ENCODE data around the gene MBTD1. TPM values are rescaled to one million over a fixed set of nuclear protein-coding genes. Genes with fewer than 3 reads are reported as not detected.

Gene MBTD1
- total and polyA plus RNA-seq, 9 of the 15 experiments (the other 6 are each of a cell fraction or from before 2014, with no cell fraction given), result 2.1 to 26.3 (median 13.3) TPM

- Histone ChIP-seq H2AFZ (ENCODE audit: low read depth, low read length) (no peak overlapping the region), H3K4me2 (ENCODE audit: insufficient read depth, low read length) (no peak overlapping the region), H3K9ac (ENCODE audit: insufficient read depth in 1 of 2, low read depth in 2 of 2, low read length in 2 of 2) (no peak overlapping the region), H3K36me3 (ENCODE audit: control insufficient read depth, insufficient read depth, low read length) (peaks cover 67% of the 10 kb centered on the region), H3K9me1 (ENCODE audit: control insufficient read depth, insufficient read depth, low read length) (no peaks in the 10 kb centered on the region), H3K27me3 (ENCODE audit: control insufficient read depth in 2 of 2, insufficient read depth in 2 of 2, low read length in 2 of 2) (no peaks in the 10 kb centered on the region), H3K4me1 (replicated peaks in 1 of 2; ENCODE audit: control insufficient read depth in 2 of 2, insufficient read depth in 2 of 2, low read length in 2 of 2) (peaks cover 6 to 33% of the 10 kb centered on the region in 2 experiments; a peak in 4 of 5 replicates), H3K79me2 (ENCODE audit: control insufficient read depth, insufficient read depth, low read length) (peaks cover 39% of the 10 kb centered on the region), H3K27ac (ENCODE audit: extremely low read depth, low read depth, low read length) (no peak overlapping the region), H4K20me1 (replicated peaks; ENCODE audit: control insufficient read depth, insufficient read depth, low read length) (no peaks in the 10 kb centered on the region), H3K4me3 (no peak overlapping the region), H3K9me3 (replicated peaks; ENCODE audit: control insufficient read depth, insufficient read depth, low read depth, low read length) (no peaks in the 10 kb centered on the region)
- no peak for DNase-seq (ENCODE audit: extremely low read depth in 1 of 4, low spot score in 3 of 4)
- in situ Hi-C loops (cut with MboI) (no loop called here), intact Hi-C loops (cut with micrococcal nuclease) (loop anchor here (5.0 kb wide), 2 partner anchors 93 to 302 kb away; partner anchors contain the start of genes MBTD1, TOB1 and UTP18)
- POLR2A ChIA-PET, result no interaction called here
- no CpG with 5 or more reads among the region's 1 CpG for WGBS (ENCODE audit: insufficient coverage, low coverage, missing lambda C conversion rate)
- BruUV-seq (replicated peaks), result no TSS peak
- no peak for FAIRE-seq
- CTCF ChIA-PET (ENCODE audit: low intra/inter-chr PET ratio), result interaction anchor here (0.7 kb wide), 1 partner anchor 969 kb away, joined by 3 read pairs; no protein-coding TSS in a partner anchor
- TF ChIP-seq MEF2A (IDR thresholded peaks at IDR 0.05; ENCODE audit: control insufficient read depth, low read depth, low read length) (no peak), ZFP1 (CRISPR knock-in tag; IDR thresholded peaks at IDR 0.05) (no peak), ZNF354B (CRISPR knock-in tag; IDR thresholded peaks at IDR 0.05) (no peak), POU5F1 (IDR thresholded peaks at IDR 0.05; ENCODE audit: borderline replicate concordance, low read depth, low read length, partially characterized antibody) (no peak), ETS2 (tag; IDR thresholded peaks at IDR 0.05; ENCODE audit: borderline replicate concordance, poor library complexity, severe bottlenecking) (no peak), RNF219 (CRISPR knock-in tag; IDR thresholded peaks at IDR 0.05) (no peak), KLF10 (CRISPR knock-in tag; IDR thresholded peaks at IDR 0.05) (no peak), NCOA2 (IDR thresholded peaks at IDR 0.05; ENCODE audit: partially characterized antibody in 2 of 2) (no peak), TAL1 (IDR thresholded peaks at IDR 0.05) (no peak), ZNF431 (CRISPR knock-in tag; IDR thresholded peaks at IDR 0.05) (no peak), ARID1B (IDR thresholded peaks at IDR 0.05) (no peak), TEAD4 (IDR thresholded peaks at IDR 0.05; ENCODE audit: low read length) (no peak), TEAD4 (CRISPR knock-in tag; IDR thresholded peaks at IDR 0.05; ENCODE audit: borderline replicate concordance) (no peak), ETV1 (tag; conservative IDR thresholded peaks at IDR 0.05; ENCODE audit: low read depth) (no peak), ZBTB7A (IDR thresholded peaks at IDR 0.05; ENCODE audit: borderline replicate concordance, control insufficient read depth, low read depth, low read length) (no peak), TAF7 (tag; IDR thresholded peaks at IDR 0.05) (no peak)
- ATAC-seq, result no peak
These were observed 90.5 kb downstream of the MBTD1 start for GRCh38 chr17:51169340-51169739.
